GM18861 (cell line): ENCODE results near the gene GPR162.

Experiments
- ATAC-seq: cut with Tn5 transposase; IDR thresholded peaks from one replicate; pipeline ENCODE4 v1.9.1; 2021; ENCODE audit not compliant: unreplicated experiment

The GPR162 gene

DNA sequence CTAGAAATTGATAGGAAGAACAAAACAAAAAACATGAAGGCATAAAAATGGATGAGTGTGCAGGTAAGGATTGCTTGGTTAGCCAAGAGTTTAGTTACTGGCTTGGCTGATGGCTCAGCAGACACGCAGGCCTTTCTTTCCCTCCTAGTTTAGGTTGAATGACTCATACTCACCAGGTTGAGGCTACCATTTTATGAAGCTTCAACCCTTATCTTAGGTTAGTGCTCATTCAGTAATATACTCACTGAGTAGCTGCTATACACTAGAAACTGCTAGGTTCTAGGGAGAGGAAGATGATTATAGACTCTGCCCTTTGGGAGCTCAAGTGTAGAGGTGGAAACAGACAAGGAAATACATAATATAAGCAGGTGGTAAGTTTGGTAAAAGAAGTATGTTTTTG, 12.6 kb downstream of the GPR162 start:
- ATAC-seq, result no peak

DNA sequence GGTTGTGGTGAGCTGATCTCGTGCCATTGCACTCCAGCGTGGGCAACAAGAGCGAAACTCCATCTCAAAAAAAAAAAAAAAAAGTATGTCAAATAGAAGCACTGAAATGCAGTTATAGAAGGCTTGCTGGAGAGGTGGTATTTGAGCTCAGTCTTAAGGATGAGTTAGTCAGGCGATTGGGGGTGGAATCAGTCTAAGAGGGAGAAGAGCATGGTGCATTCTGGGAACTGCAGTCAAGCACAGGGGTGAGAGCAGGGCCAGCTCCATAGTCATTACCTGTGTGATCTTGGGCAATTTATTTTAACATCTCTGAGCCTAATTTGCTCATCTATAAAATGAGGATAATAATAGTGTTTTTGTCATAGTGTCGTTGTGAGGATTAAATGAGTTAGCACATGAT, 13.3 kb downstream of the GPR162 start:
- ATAC-seq, result no peak

DNA sequence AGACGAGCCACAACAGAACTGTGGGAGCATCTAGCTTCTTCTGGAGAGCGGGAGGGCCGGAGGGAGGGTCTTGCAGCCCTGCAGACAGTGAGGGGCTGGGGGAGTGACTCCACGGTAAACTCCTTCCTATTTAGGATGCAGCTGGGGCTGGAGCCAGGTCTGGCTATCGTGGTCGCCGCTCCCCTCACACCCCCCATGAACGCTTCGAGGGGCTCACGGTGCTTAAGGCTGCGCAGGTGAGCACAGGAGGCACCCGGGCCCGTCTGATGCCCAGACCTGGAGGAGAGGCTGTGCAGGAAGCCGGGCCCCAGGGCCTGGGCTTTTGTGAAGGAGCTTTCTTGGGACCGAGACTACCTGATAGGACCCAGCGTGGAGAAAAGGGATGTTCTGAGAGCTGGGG, 15.2 kb downstream of the GPR162 start:
- ATAC-seq, result no peak

DNA sequence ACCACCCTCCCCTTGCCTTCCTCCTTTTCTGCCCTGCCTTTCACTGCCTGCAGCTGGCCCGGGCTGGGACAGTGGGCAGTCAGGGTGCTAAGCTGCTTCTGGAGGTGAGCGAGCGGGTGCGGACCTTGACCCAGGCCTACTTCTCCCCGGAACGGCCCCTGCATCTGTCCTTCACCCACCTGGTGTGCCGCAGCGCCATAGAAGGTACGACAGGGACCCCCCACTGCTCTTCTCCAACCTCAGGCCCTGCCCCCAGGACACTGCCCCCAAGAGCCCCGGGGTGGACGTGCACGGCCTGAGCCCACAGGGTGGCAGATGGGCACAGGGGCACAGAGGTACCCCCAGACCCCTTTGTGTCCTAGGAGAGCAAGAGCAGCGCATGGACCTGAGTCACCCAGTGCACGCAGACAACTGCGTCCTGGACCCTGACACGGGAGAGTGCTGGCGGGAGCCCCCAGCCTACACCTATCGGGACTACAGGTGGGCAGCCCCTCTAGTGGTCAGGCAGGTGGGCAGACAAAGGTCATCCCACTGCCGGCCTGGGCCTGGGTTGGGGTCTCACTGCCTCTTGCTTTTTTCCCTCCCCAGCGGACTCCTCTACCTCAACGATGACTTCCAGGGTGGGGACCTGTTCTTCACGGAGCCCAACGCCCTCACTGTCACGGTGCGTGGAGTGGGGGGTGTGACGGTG, 15.9 kb downstream of the GPR162 start:
- ATAC-seq, result no peak

DNA sequence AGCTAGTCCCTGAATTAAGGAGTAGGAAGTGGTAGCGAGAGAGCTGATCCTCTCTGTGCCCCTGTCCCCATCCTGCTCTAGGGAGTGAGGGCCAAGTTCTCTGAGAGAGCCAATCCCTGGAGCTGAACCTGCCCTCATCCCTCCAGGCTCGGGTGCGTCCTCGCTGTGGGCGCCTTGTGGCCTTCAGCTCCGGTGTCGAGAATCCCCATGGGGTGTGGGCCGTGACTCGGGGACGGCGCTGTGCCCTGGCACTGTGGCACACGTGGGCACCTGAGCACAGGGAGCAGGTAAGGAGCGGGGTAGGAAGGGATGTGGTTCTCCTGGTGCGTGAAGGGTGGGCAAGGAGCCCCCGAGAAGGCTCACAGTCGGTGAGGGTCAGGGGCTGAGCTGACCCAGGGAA, 17.2 kb downstream of the GPR162 start:
- no peak for ATAC-seq

DNA sequence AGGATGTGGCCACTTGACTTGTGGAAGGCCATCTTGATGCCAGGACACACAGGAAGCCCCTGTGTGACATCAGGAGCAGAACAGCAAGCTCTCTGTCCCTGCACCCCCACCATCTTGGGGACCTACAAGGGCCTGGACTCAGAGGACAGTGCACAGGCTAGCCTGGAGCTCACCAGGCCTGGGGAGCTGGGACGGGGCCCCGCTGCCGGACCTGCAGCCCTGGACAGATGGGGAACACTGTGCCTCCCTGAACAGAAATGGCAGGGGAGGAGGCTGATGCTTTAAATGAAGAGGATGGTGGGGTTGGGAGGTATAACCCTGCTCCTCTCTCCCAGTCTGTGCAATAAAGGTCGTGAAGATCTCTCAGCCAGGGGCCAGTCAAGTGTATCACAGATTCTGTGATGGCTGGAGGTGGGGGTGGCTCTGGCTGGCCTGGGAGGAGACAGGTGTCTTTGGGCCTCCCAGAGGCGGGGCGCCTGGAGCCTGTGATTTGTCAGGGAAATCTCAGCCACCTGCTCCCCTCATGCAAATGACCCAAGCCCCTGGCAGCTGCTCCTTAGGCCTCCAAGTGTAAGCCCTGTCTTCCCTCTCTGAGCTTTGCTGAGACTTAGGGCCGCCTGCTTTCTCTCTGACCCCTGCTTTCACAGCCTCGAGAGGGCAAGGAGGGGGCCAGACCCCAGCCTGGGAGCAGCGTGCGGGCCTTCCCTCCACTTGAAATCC, 18.0 kb downstream of the GPR162 start:
- no peak for ATAC-seq

DNA sequence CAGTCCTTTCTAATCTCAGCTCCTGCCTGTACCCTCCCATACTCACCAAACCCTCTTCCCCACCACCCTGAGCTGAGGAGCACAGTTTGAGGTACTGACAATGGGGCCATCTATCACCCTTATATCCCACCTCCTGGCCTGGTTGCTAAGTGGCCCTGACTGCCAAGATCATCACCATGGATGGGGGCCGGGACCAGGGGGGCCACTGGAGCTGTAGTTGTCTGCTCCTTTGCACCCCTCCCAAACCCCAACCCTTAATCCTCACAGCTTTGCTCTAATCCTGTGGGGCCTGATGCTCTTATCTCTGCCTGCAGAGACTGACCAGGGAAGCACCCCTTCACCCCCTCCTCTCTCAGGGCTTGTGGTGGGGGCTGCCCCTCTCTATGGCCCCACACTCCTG, 18.7 kb downstream of the GPR162 start:
- no peak for ATAC-seq

DNA sequence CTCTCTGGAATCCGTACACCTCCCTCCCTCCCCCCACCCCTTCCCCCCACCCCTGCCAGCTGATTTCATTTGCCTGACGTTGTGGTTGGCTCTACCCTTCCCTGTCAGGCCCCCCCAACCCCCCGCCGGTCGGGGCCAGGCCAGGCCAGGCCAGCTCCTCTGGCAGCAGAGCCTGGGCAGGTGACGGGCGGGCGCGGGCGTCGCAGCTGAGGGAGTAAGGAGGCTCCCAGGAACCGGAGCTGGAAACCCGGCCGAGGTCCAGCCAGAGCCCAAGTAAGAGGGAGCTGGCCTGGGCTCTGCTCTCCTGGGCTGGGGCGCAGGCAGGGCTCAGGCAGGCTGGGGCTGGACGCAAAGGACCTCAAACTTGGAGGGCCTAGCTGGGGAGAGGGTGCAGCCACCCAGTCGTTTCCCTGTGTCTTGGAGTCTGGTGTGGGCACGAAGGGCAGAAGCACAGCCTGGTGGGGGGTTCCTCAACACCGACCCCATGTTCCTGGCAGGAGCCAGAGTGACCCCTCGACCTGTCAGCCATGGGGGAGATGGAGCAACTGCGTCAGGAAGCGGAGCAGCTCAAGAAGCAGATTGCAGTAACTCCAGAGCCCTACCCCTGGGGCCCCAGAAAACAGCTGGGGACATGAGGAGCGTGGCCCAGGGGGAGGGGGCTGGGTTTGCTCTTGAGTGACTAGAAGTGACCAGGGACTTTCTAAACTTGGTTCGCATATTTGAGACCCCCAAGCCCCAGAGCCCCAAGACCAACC, 19.3 kb downstream of the GPR162 start, which contains the start of gene GNB3:
Gene GNB3 (plus strand): TSS at position 165 of the 755 bp plus-strand sequence. CDS start 363 bp downstream, at position 528.
- ATAC-seq, result no peak

DNA sequence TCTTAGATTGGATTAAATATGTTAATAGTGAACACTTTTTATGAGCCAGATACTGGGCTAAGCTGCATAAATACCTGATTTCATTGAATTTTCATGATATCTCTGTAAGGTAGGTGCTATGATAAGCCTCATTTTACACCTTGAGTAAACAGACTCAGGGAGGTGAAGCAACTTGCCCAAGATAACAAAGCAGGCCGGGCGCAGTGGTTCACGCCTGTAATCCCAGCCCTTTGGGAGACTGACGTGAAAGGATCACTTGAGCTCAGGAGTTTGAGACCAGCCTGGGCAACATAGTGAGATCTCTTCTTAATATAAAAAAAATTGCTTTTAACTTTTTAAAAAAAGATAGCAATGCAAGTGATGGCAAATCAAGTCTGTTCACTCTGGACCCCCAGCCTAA, 20.5 kb downstream of the GPR162 start:
- no peak for ATAC-seq

DNA sequence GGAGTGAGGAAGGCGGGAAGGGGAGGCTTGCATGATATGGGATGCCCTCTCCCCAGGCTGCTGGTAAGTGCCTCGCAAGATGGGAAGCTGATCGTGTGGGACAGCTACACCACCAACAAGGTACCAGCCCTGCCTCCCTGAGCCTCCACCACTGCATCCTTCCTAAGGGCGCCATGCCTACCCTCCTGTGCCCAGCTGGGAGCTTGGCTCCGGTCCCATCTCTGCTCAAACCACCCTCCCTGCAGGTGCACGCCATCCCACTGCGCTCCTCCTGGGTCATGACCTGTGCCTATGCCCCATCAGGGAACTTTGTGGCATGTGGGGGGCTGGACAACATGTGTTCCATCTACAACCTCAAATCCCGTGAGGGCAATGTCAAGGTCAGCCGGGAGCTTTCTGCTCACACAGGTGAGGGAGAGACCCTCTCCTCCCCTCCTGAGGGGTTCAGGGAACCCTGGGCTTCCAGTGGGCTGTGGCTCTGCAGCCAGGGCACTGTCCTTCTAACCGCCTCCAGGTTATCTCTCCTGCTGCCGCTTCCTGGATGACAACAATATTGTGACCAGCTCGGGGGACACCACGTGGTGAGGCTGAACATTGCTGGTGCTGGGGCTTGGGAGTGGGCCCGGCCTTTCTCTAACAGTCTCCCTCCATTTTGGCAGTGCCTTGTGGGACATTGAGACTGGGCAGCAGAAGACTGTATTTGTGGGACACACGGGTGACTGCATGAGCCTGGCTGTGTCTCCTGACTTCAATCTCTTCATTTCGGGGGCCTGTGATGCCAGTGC, 21.7 kb downstream of the GPR162 start:
- ATAC-seq, result no peak

DNA sequence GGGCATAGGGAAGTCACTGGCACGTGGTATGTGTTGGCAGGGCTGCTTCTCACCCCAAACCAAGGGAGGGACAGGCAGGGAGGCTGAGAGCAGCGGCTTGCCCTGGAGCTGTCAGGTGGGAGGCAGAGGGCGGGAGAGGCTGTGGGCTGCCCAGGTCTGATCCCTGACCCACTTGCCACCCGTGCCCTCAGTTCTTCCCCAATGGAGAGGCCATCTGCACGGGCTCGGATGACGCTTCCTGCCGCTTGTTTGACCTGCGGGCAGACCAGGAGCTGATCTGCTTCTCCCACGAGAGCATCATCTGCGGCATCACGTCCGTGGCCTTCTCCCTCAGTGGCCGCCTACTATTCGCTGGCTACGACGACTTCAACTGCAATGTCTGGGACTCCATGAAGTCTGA, 23.8 kb downstream of the GPR162 start:
- no peak for ATAC-seq

DNA sequence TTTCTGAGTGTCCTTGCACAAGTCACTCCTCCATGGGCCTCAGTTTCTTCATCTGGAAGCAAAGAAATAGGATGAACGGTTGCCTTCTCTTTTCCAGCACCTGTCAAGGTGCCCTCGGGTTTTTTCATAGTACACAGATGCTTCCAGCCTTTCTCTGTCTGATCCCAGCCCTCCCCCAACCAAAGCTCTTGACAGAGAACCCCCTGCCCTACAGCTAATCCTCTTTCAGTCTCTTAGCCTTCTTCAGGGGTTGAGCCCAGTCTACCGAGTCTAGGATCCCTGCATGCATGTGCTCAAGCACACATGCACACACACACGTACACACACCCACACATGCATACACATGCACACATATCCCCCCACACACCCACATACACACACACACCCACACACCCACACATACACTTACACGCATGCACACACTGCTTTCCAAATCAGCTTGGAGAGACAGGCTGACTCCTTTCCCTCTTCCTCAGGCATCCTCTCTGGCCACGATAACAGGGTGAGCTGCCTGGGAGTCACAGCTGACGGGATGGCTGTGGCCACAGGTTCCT, 24.8 kb downstream of the GPR162 start:
- ATAC-seq, result no peak

DNA sequence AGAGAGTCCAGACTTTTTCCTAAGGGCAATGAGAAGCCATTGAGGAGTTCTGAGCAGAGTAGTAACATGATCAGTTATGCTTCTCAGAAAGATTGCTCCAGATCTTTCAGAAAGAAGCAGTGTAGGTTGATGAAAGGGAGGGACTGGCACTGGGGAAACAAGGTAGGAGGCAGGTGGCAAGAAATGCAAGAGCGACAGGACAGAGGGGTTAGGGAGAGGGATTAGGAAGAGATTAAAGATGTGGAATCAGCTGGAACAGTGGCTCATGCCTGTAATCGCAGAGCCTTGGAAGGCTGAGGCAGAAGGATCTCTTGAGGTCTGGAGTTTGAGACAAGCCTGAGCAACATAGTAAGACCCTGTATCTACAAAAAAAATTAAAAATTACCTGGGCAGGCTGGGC, 26.1 kb downstream of the GPR162 start:
- ATAC-seq, result no peak

DNA sequence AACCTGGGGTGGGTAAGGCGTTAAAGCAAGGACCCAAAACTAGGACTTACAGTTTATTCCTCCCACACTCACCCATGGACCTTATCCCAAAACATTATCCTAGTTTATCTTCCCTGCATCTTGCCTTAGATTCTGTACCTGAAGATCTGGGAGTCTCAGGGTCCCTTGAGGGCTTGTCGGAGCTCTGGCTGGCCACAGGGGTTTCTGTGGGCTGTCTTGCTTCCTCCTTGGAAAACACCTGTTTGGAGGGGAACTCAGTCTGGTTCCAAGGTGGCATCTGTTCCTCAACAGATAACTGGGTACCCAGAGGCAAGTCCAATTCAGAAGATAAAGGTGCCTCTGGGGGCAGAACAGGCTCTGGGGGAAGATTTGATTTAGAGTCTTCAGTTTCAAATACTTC, 27.8 kb downstream of the GPR162 start:
- no peak for ATAC-seq

DNA sequence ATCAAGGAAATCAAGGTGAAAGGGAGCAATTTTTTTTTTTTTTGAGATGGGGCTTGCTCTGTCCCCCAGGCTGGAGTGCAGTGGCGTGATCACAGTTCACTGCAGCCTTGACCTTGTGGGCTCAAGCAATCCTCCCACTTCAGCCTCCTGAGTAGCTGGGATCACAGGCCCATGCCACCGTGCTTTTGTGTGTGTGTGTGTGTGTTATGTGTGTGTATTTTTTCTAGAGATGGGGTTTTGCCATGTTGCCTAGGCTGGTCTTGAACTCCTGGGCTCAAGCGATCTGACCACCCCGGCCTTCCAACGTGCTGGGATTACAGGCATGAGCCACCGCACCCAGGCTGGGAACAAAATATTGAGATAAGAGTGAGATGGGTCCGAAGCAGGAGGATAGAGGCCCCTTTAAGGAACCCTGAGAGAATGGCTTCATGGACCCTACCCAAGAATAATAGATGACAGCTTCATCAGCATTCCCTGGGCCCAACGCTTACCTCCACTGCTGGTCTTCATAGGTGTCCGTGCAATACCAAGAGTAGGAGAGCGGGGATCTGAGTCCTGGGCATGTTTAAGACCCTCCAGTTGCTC, 28.4 kb downstream of the GPR162 start:
- no peak for ATAC-seq

DNA sequence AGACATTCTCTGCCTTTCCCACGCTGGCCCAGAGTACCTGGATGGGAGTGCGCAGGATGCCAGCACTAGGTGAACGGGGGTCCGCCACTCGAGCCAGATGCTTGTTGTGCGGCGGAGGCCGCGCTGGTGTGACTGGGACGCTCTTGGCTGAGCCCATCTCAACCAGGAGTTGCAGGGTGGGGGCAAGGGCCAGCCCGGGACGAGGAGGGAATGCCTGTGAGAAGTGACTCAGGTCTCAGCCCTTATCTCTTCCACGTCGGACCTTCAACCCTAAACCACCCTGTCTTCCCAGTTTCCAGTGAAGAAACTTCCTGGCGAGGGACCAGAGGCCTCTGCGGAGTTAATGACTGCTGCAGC, 29.2 kb downstream of the GPR162 start:
- ATAC-seq, result no peak

DNA sequence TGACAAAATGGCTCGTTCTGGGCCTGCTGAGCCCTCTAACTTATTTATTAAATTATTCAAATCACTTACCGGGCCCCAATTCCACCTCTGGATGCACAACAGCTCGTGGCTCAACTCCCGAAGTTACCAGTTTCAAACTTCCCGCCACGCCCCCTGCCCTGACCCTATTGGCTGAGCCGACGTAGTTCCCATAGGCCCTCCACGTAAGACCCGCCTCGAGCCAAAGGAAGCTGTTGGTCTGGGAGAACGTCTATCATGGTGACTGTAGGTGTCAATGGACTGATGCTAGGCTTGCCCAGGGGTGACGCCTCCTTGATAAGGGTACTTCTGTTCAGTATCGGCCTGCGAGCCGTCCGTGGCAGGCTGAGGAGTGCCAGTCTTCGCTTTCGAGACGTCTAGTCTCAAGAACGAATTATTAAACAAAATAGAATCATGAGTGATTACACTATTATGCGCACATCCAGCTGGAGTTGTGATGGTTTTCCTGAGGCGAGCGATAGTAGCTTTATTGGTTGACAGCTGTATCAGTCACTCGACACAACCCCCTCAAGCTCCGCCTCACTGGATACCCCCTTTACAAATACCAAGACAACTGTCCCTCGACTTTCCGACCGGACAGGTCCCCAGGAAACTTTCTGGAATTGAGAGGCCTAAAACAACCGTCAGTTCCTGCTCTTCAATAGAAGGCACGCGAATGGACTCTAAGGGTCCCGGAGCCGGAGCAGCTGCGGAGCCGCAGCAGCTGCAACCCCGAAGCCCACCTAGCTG, 29.7 kb downstream of the GPR162 start, which contains the start of gene CDCA3:
Gene CDCA3 (minus strand): TSS at position 134 of the 768 bp plus-strand sequence. CDS start 334 bp downstream, outside the sequence.
- ATAC-seq, result peak; percentile 56

DNA sequence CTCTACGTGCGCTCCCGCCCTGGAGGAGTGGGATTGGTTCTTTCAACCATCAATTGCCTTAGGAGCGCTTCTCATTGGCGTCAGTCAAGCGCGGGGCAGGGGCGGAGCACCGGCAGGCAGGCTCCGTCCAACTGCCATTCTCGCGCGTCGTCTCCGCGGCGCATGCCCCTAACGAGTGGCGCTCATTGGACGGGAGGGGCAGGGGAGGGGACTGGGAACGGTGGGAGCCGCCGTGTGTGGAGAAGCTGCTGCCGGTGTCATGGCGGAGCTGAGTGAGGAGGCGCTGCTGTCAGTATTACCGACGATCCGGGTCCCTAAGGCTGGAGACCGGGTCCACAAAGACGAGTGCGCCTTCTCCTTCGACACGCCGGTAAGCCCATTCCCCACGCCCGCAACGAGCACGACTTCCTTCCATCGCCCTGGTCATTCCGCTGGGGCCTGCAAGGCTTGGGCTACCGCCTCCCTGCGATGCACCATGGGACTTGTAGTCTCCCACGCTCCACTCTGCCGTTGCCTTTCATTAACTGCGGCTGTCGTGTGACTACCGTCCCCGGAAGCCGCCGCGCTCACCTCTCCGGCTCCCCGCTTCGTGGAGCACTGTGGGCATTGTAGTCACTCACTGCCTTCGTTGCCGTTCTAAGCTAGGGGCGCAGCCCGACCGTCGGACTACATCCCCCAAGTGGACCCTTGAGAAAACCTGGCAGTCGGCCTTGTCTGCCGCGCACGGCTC, 30.5 kb downstream of the GPR162 start, which contains the start of gene USP5:
Gene USP5 (plus strand): TSS at position 230 of the 730 bp plus-strand sequence. CDS start 30 bp downstream, at position 260.
- peak; percentile 79 for ATAC-seq
